H9 (cell line): ENCODE data around the gene LARP4B. TPM values are rescaled to one million over a fixed set of nuclear protein-coding genes. Genes with fewer than 3 reads are reported as not detected.

Experiments
- DNase-seq: peaks from one replicate; pipeline ENCODE4 v3.0.0-alpha.2; 2017
- H2AFZ ChIP-seq: one replicate; pipeline ENCODE4 v1.6.1; 2013; ENCODE audit warnings: mild to moderate bottlenecking, low read length, control low read depth, moderate library complexity
- H2AK5ac ChIP-seq: 2 replicates; pipeline ENCODE4 v1.6.1; 2013; ENCODE audit warnings: low read length, control low read depth, mixed read lengths; ENCODE audit not compliant: insufficient read length
- H2BK120ac ChIP-seq: one replicate; pipeline ENCODE4 v1.6.1; 2013; ENCODE audit warnings: low read depth, mild to moderate bottlenecking, low read length, control low read depth, inconsistent platforms; ENCODE audit not compliant: poor library complexity, severe bottlenecking
- H2BK12ac ChIP-seq: 2 replicates; pipeline ENCODE4 v1.6.1; 2013; ENCODE audit warnings: low read length, control low read depth, mixed read lengths, low read depth; ENCODE audit not compliant: insufficient read length
- H2BK15ac ChIP-seq: 2 replicates; pipeline ENCODE4 v1.6.1; 2013; ENCODE audit warnings: low read depth, low read length, control low read depth
- H2BK20ac ChIP-seq: one replicate; pipeline ENCODE4 v1.6.1; 2013; ENCODE audit warnings: low read depth, mild to moderate bottlenecking, low read length, control low read depth, inconsistent platforms; ENCODE audit not compliant: poor library complexity, severe bottlenecking
- H2BK5ac ChIP-seq: 2 replicates; pipeline ENCODE4 v1.6.1; 2013; ENCODE audit warnings: low read length, control low read depth, mixed read lengths; ENCODE audit not compliant: insufficient read length
- H3K14ac ChIP-seq: 2 replicates; pipeline ENCODE4 v1.6.1; 2013; ENCODE audit warnings: low read length, control low read depth; ENCODE audit not compliant: insufficient read depth
- H3K18ac ChIP-seq: 2 replicates; pipeline ENCODE4 v1.6.1; 2013; ENCODE audit warnings: low read depth, mild to moderate bottlenecking, mixed read lengths, low read length, control low read depth; ENCODE audit not compliant: insufficient read length
- H3K23ac ChIP-seq: 2 replicates; pipeline ENCODE4 v1.6.1; 2013; ENCODE audit warnings: low read length, control low read depth, mixed read lengths, low read depth; ENCODE audit not compliant: insufficient read length
- H3K23me2 ChIP-seq: 2 replicates; pipeline ENCODE4 v1.6.1; 2013; ENCODE audit warnings: low read depth, mild to moderate bottlenecking, mixed read lengths, low read length, control low read depth; ENCODE audit not compliant: insufficient read length, poor library complexity, severe bottlenecking
- H3K27ac ChIP-seq: 2 replicates; pipeline ENCODE4 v1.5.1; 2013; ENCODE audit warnings: low read length, control low read depth, mixed read lengths, low read depth; ENCODE audit not compliant: insufficient read length
- H3K27me3 ChIP-seq: 2 replicates; pipeline ENCODE4 v1.6.1; 2013; ENCODE audit warnings: low read length, control low read depth, inconsistent platforms; ENCODE audit not compliant: insufficient read depth
- H3K4ac ChIP-seq: 2 replicates; pipeline ENCODE4 v1.6.1; 2013; ENCODE audit warnings: low read depth, mild to moderate bottlenecking, control low read depth, inconsistent platforms, low read length, moderate library complexity
- H3K4me1 ChIP-seq: 2 replicates; pipeline ENCODE4 v1.6.1; 2013; ENCODE audit warnings: low read length, control low read depth, inconsistent platforms; ENCODE audit not compliant: insufficient read depth
- H3K4me2 ChIP-seq: 2 replicates; pipeline ENCODE4 v1.6.1; 2013; ENCODE audit warnings: low read length, control low read depth, mixed read lengths; ENCODE audit not compliant: insufficient read length, insufficient read depth
- H3K56ac ChIP-seq: 2 replicates; pipeline ENCODE4 v1.6.1; 2013; ENCODE audit warnings: low read depth, mild to moderate bottlenecking, mixed read lengths, low read length, control low read depth; ENCODE audit not compliant: insufficient read length
- H3K79me1 ChIP-seq: 2 replicates; pipeline ENCODE4 v1.6.1; 2013; ENCODE audit warnings: low read depth, mild to moderate bottlenecking, moderate library complexity, low read length, control low read depth, inconsistent platforms; ENCODE audit not compliant: insufficient read depth, poor library complexity, severe bottlenecking
- H3K79me2 ChIP-seq: 2 replicates; pipeline ENCODE4 v1.6.1; 2013; ENCODE audit warnings: low read length, control low read depth, inconsistent platforms; ENCODE audit not compliant: insufficient read depth
- H3K9ac ChIP-seq: 2 replicates; pipeline ENCODE4 v1.6.1; 2013; ENCODE audit warnings: low read length, control low read depth, mixed read lengths; ENCODE audit not compliant: insufficient read length; ENCODE audit errors: extremely low read depth
- H3K9me3 ChIP-seq: one replicate; pipeline ENCODE4 v1.6.1; 2013; ENCODE audit warnings: low read depth, low read length, inconsistent platforms; ENCODE audit not compliant: control insufficient read depth
- H3T11ph ChIP-seq: one replicate; pipeline ENCODE4 v1.6.1; 2013; ENCODE audit warnings: mild to moderate bottlenecking, low read length, control low read depth, inconsistent platforms
- H4K20me1 ChIP-seq: one replicate; pipeline ENCODE4 v1.6.1; 2013; ENCODE audit not compliant: control insufficient read depth, insufficient read length, insufficient read depth
- H4K5ac ChIP-seq: 2 replicates; pipeline ENCODE4 v1.6.1; 2013; ENCODE audit warnings: low read depth, mild to moderate bottlenecking, mixed read lengths, low read length, control low read depth; ENCODE audit not compliant: insufficient read length
- H4K8ac ChIP-seq: replicated peaks from 2 replicates; pipeline ENCODE4 v1.6.1; 2013; ENCODE audit warnings: low read length, control low read depth, mixed read lengths, low read depth; ENCODE audit not compliant: insufficient read length
- H4K91ac ChIP-seq: 2 replicates; pipeline ENCODE4 v1.6.1; 2013; ENCODE audit warnings: low read depth, mild to moderate bottlenecking, moderate library complexity, mixed read lengths, low read length, control low read depth; ENCODE audit not compliant: insufficient read length
- H3K27ac Mint-ChIP-seq, 3 experiments: 2 replicates in 2 of 3; 3 replicates in 1 of 3; pipeline ENCODE4 v1.8.0; 2020 to 2021; ENCODE audit warnings: mixed read lengths in 3 of 3, mild to moderate bottlenecking in 1 of 3, moderate library complexity in 1 of 3
- H3K27me3 Mint-ChIP-seq: 2 replicates; pipeline ENCODE4 v1.8.0; 2021; ENCODE audit warnings: low read depth, mild to moderate bottlenecking, moderate library complexity, mixed read lengths
- H3K36me3 Mint-ChIP-seq, 3 experiments: 2 replicates in 2 of 3; 3 replicates in 1 of 3; pipeline ENCODE4 v1.8.0; 2020 to 2021; ENCODE audit warnings: low read depth in 3 of 3, mixed read lengths in 3 of 3; ENCODE audit not compliant: insufficient read depth in 1 of 3
- H3K4me1 Mint-ChIP-seq, 2 experiments: 2 replicates each; pipeline ENCODE4 v1.8.0; 2020; ENCODE audit warnings: mixed read lengths in 2 of 2
- H3K4me3 Mint-ChIP-seq, 2 experiments: 2 replicates in 1 of 2; 3 replicates in 1 of 2; pipeline ENCODE4 v1.8.0; 2020 to 2021; ENCODE audit warnings: mild to moderate bottlenecking in 2 of 2, mixed read lengths in 2 of 2, moderate library complexity in 1 of 2
- H3K9me3 Mint-ChIP-seq, 2 experiments: 2 replicates in 1 of 2; 3 replicates in 1 of 2; pipeline ENCODE4 v1.8.0; 2020; ENCODE audit warnings: mild to moderate bottlenecking in 2 of 2, mixed read lengths in 2 of 2, moderate library complexity in 1 of 2
- WGBS: extraction: QIAGEN DNeasy Blood & Tissue Kit; methylation state at CpG from one replicate; pipeline ENCODE4 v1.1.7; 2013; ENCODE audit warnings: missing lambda C conversion rate, low lambda C conversion rate, mixed read lengths; ENCODE audit not compliant: insufficient read length; ENCODE audit errors: extremely low coverage; 5-methylcytosine and 5-hydroxymethylcytosine counted together
- total RNA-seq: library from RNA; stranded (reverse); gene quantifications from 2 replicates; pipeline ENCODE4 v1.2.1, GENCODE V29; 2021
- TF ChIP-seq, protein P1 (sequence below): fragments of 200-600 bp; sonication (generic); conservative IDR thresholded peaks from 3 replicates; pipeline ENCODE4 v1.8.0; 2021; ENCODE audit warnings: antibody characterized with exemption, mild to moderate bottlenecking

The LARP4B gene
- total RNA-seq, 1 experiment from 2014 or later: 88.9 TPM

DNA sequence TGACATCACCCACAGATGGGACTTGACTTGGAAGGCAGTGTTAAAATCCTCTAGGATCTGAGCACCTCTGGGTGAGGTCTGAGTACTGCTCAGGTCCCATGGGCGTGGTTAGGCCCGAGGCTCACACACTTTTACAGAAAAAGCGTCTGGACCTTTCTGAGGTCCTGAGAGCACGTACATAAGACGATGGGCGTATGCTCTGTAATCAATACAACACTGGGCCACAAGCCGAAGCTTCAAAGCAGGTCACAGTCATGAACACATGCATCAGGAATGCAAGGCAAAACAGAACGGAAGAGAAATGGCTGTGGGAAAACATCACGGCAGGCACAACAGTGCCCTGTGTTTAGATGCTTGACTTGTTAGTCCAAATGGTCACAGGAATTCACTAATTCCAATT lies 112.2 kb downstream of the LARP4B start:
- no peak overlapping the region for H3K9ac ChIP-seq
- H3T11ph ChIP-seq: no peak overlapping the region
- no peaks in the 10 kb centered on the region for H3K27me3 ChIP-seq
- H2BK5ac ChIP-seq: no peak overlapping the region
- Mint-ChIP-seq H3K36me3 (peaks cover 47 to 97% (median 81%) of the 10 kb centered on the region in 3 experiments; a peak in 6 of 7 replicates), H3K9me3 (no peaks in the 10 kb centered on the region), H3K4me3 (no peak overlapping the region), H3K4me1 (no peaks in the 10 kb centered on the region), H3K27me3 (no peaks in the 10 kb centered on the region), H3K27ac (no peak overlapping the region)
- H3K18ac ChIP-seq: no peak overlapping the region
- no peak overlapping the region for H2AK5ac ChIP-seq
- no peak overlapping the region for H3K14ac ChIP-seq
- H2BK12ac ChIP-seq: no peak overlapping the region
- no peak overlapping the region for H4K91ac ChIP-seq
- WGBS: no CpG with 5 or more reads among the region's 9 CpGs
- H2BK15ac ChIP-seq: no peak overlapping the region
- H4K8ac ChIP-seq: no peak overlapping the region
- H2BK20ac ChIP-seq: no peak overlapping the region
- H2AFZ ChIP-seq: no peak overlapping the region
- H3K27ac ChIP-seq: no peak overlapping the region
- H3K23me2 ChIP-seq: no peaks in the 10 kb centered on the region
- no peak overlapping the region for H3K4me2 ChIP-seq
- no peak overlapping the region for H3K23ac ChIP-seq
- no peaks in the 10 kb centered on the region for H3K9me3 ChIP-seq
- no peak overlapping the region for H3K4ac ChIP-seq
- TF ChIP-seq, protein P1, sequence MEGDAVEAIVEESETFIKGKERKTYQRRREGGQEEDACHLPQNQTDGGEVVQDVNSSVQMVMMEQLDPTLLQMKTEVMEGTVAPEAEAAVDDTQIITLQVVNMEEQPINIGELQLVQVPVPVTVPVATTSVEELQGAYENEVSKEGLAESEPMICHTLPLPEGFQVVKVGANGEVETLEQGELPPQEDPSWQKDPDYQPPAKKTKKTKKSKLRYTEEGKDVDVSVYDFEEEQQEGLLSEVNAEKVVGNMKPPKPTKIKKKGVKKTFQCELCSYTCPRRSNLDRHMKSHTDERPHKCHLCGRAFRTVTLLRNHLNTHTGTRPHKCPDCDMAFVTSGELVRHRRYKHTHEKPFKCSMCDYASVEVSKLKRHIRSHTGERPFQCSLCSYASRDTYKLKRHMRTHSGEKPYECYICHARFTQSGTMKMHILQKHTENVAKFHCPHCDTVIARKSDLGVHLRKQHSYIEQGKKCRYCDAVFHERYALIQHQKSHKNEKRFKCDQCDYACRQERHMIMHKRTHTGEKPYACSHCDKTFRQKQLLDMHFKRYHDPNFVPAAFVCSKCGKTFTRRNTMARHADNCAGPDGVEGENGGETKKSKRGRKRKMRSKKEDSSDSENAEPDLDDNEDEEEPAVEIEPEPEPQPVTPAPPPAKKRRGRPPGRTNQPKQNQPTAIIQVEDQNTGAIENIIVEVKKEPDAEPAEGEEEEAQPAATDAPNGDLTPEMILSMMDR: no peak
- H2BK120ac ChIP-seq: no peak overlapping the region
- H3K79me1 ChIP-seq: no peaks in the 10 kb centered on the region
- no peak overlapping the region for H4K5ac ChIP-seq
- DNase-seq: no peak
- H4K20me1 ChIP-seq: no peaks in the 10 kb centered on the region
- no peaks in the 10 kb centered on the region for H3K4me1 ChIP-seq
- no peak overlapping the region for H3K56ac ChIP-seq
- no peaks in the 10 kb centered on the region for H3K79me2 ChIP-seq
